ENCODE results near the gene MRPL58. TPM values are rescaled to one million over a fixed set of nuclear protein-coding genes. Genes with fewer than 3 reads are reported as not detected.

MRPL58 gene
- total and polyA plus RNA-seq, 2 of the 8 experiments (the other 6 are each of a cell fraction or from before 2014, with no cell fraction given): 43.6 to 49.1 TPM

DNA sequence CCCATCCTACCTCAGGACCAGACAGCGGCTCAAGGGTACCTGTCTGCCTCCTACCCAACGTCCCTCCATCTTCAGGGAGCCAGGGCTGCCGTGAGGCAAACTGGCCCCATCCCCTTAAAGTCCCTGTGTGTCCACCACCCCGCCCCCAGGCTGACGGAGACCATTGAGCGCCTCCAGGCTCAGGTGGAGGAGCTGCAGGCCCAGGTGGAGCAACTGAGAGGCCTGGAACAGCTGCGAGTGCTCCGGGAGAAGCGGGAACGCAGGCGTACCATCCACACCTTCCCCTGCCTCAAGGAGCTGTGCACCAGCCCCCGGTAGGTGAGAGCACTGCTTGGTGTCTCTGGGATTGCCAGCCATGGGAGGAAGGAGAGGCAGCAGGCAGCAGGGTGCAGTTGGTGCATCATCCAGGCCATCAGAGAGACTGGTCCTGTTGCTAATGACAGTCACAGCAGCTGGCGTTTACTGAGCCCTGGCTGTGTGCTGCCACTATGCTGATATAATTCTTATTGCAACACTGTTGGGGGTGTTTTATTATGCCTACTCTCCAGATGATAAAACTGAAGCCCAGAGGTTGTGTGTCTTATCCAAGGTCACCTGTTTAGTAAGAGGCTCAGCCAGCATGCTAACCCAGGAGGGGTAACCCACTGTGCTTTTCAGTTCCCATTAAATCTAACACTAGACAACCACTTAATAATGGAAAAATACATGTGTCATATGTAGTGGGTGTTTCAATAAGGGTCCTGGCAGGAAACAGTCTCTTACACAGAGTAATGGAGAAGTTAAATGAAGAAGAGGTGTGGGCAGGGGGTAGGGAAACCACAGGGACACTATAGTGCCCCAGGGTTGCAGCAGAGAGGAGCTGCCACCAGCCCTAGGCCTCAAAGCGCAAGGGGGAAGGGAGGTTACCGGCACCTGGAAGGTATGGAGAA is 10.3 kb upstream of the MRPL58 start:
- DNase-seq (ENCODE audit: low read depth in 1 of 2, low spot score in 2 of 2): no peak
- POLR2A ChIA-PET (ENCODE audit: partially characterized antibody): interaction anchor here (0.7 to 4.6 kb wide), 6 partner anchors 10 to 43 kb away, joined by 3 to 27 read pairs (median 8); partner anchors contain the start of genes CDR2L and MRPL58

More for the DNA sequence above, 10.3 kb upstream of the MRPL58 start:
- Histone ChIP-seq H4K91ac (replicated peaks; ENCODE audit: insufficient read length, low read length) (no peak overlapping the region), H3K14ac (ENCODE audit: insufficient read length) (no peak overlapping the region), H3K4me2 (ENCODE audit: insufficient read depth in 1 of 2, low read depth in 2 of 2, low read length in 2 of 2) (no peak overlapping the region), H3K9ac (replicated peaks in 1 of 4; ENCODE audit: extremely low read depth in 1 of 4, low read depth in 3 of 4, low read length in 3 of 4) (no peak overlapping the region), H2BK120ac (replicated peaks; ENCODE audit: low read depth, low read length) (no peak overlapping the region), H2BK12ac (ENCODE audit: low read depth, low read length) (no peak overlapping the region), H3K23ac (ENCODE audit: insufficient read length) (no peak overlapping the region), H3K79me1 (ENCODE audit: low read depth, low read length) (no peaks in the 10 kb centered on the region), H3K4ac (replicated peaks; ENCODE audit: insufficient read length, low read depth, low read length) (no peak overlapping the region), H2BK5ac (ENCODE audit: low read depth, low read length) (no peak overlapping the region), H2BK20ac (ENCODE audit: low read length) (no peak overlapping the region), H3K79me2 (ENCODE audit: control insufficient read depth in 1 of 2, insufficient read depth in 2 of 2, low read length in 2 of 2) (no peaks in the 10 kb centered on the region), H3K4me3 (ENCODE audit: extremely low read depth in 1 of 4, insufficient read depth in 2 of 4, low read depth in 3 of 4, low read length in 4 of 4) (no peak overlapping the region), H3K23me2 (ENCODE audit: low read depth, low read length) (no peaks in the 10 kb centered on the region), H2AK5ac (ENCODE audit: low read depth, low read length) (no peak overlapping the region), H4K20me1 (replicated peaks in 1 of 2; ENCODE audit: control insufficient read depth in 1 of 2, insufficient read depth in 2 of 2, low read length in 2 of 2) (peaks cover 0 to 4% of the 10 kb centered on the region in 2 experiments), H3K18ac (ENCODE audit: extremely low read depth, low read length) (no peak overlapping the region), H2BK15ac (ENCODE audit: low read length) (no peak overlapping the region), H4K8ac (ENCODE audit: extremely low read depth, insufficient read depth, low read length) (no peak overlapping the region), H4K5ac (ENCODE audit: insufficient read length, low read depth, low read length) (no peak overlapping the region), H3K56ac (replicated peaks; ENCODE audit: insufficient read length, low read depth, low read length) (no peak overlapping the region), H3K27ac (ENCODE audit: low read depth, low read length) (no peak overlapping the region), H2AFZ (ENCODE audit: low read length) (no peak overlapping the region), H3K36me3 (ENCODE audit: control insufficient read depth in 2 of 4, insufficient read depth in 4 of 4, low read length in 3 of 4) (peaks cover 6 to 32% (median 20%) of the 10 kb centered on the region in 4 experiments; a peak in 6 of 8 replicates), H3K27me3 (replicated peaks in 1 of 4; ENCODE audit: control insufficient read depth in 3 of 4, extremely low read depth in 1 of 4, insufficient read depth in 3 of 4, low read length in 3 of 4) (no peaks in the 10 kb centered on the region), H3K9me3 (ENCODE audit: insufficient read depth in 2 of 2, low read depth in 1 of 2, low read length in 1 of 2) (no peaks in the 10 kb centered on the region), H3K4me1 (replicated peaks in 1 of 4; ENCODE audit: control insufficient read depth in 3 of 4, insufficient read depth in 4 of 4, low read length in 3 of 4) (no peaks in the 10 kb centered on the region)
- TF ChIP-seq SRF (IDR thresholded peaks at IDR 0.05; ENCODE audit: low read depth, low read length): no peak
- TF ChIP-seq EGR1 (IDR thresholded peaks at IDR 0.05; ENCODE audit: borderline replicate concordance, low read depth, low read length): no peak
- no peak for TF ChIP-seq TEAD4 (IDR thresholded peaks at IDR 0.05; ENCODE audit: low read depth, low read length)
- no peak for TF ChIP-seq SIX5 (IDR thresholded peaks at IDR 0.05; ENCODE audit: low read depth, low read length)
- no peak for TF ChIP-seq SP4 (IDR thresholded peaks at IDR 0.05; ENCODE audit: low read length)
- TF ChIP-seq, protein P1, sequence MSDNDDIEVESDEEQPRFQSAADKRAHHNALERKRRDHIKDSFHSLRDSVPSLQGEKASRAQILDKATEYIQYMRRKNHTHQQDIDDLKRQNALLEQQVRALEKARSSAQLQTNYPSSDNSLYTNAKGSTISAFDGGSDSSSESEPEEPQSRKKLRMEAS (IDR thresholded peaks at IDR 0.05): no peak
- TF ChIP-seq CREB1 (IDR thresholded peaks at IDR 0.05): no peak
- no peak for TF ChIP-seq CTBP2 (IDR thresholded peaks at IDR 0.05; ENCODE audit: borderline replicate concordance, insufficient read depth, insufficient read length, low read length)
- no peak for TF ChIP-seq FOSL1 (IDR thresholded peaks at IDR 0.05; ENCODE audit: insufficient read depth, low read depth, low read length)
- TF ChIP-seq YY1 (IDR thresholded peaks at IDR 0.05; ENCODE audit: low read depth, low read length): no peak
- no peak for TF ChIP-seq NANOG (IDR thresholded peaks at IDR 0.05; ENCODE audit: insufficient read depth, low read depth, low read length, poor library complexity, severe bottlenecking)
- no peak for FAIRE-seq
- CTCF ChIA-PET (ENCODE audit: partially characterized antibody): interaction anchor here (0.7 to 20.3 kb wide), 7 partner anchors 10 to 112 kb away, joined by 3 to 345 read pairs (median 12); partner anchors contain the start of genes CDR2L and MRPL58
- WGBS, 2 experiments (ENCODE audit: extremely low coverage in 1 of 2, insufficient coverage in 1 of 2, insufficient read length in 1 of 2, insufficient replicate concordance in 2 of 2, low coverage in 1 of 2, low lambda C conversion rate in 2 of 2, missing lambda C conversion rate in 1 of 2): 91% methylated on average over 15 of the region's 15 CpGs; no CpG with 5 or more reads in 1 of the 2 experiments
